Fibroblast of skin of scalp (primary cell): ENCODE results near the gene S100A16.
"Not testable (repeated sequence)": the region's sequence is repeated elsewhere in the genome, so short reads cannot be mapped to it uniquely, and the experiment has no call there.

Experiments used
- DNase-seq: peaks from one replicate; pipeline ENCODE4 v3.0.0-alpha.2; 2013

Gene S100A16

GRCh38 chr1:153585006-153585405, 27.9 kb downstream of the S100A16 start:
- no peak for DNase-seq

- DNase-seq: no peak
Measured at GRCh38 chr1:153583976-153584375, 29.0 kb downstream of the S100A16 start.

- not testable (repeated sequence) for DNase-seq
Measured at GRCh38 chr1:153583514-153583913, 29.4 kb downstream of the S100A16 start.

- DNase-seq: not testable (repeated sequence)
Measured at GRCh38 chr1:153582836-153583235, 30.1 kb downstream of the S100A16 start.

- peak; percentile 50 for DNase-seq
Measured at GRCh38 chr1:153578936-153579335, 34.0 kb downstream of the S100A16 start.

- peak; percentile 84 for DNase-seq
Measured at GRCh38 chr1:153578490-153578889, 34.4 kb downstream of the S100A16 start.

GRCh38 chr1:153577624-153578051, 35.3 kb downstream of the S100A16 start:
- no peak for DNase-seq

- no peak for DNase-seq
Measured at GRCh38 chr1:153577138-153577537, 35.8 kb downstream of the S100A16 start.

GRCh38 chr1:153575497-153575896, 37.4 kb downstream of the S100A16 start:
- DNase-seq: not testable (repeated sequence)

GRCh38 chr1:153575081-153575491, 37.9 kb downstream of the S100A16 start:
- DNase-seq: not testable (repeated sequence)

- no peak for DNase-seq
Measured at GRCh38 chr1:153573351-153573750, 39.6 kb downstream of the S100A16 start.

GRCh38 chr1:153572569-153573015, 40.3 kb downstream of the S100A16 start:
- peak; percentile 83 for DNase-seq

- no peak for DNase-seq
Measured at GRCh38 chr1:153571706-153572105, 41.2 kb downstream of the S100A16 start.

GRCh38 chr1:153570874-153571273, 42.1 kb downstream of the S100A16 start:
- no peak for DNase-seq

- no peak for DNase-seq
Measured at GRCh38 chr1:153569465-153569864, 43.5 kb downstream of the S100A16 start.

- peak; percentile 87 for DNase-seq
Measured at GRCh38 chr1:153568367-153569099, 44.4 kb downstream of the S100A16 start.

GRCh38 chr1:153567621-153568366, 45.1 kb downstream of the S100A16 start:
- DNase-seq: no peak

- peak; percentile 99 for DNase-seq
Measured at GRCh38 chr1:153566414-153567371, 46.2 kb downstream of the S100A16 start.

- peak; percentile 95 for DNase-seq
Measured at GRCh38 chr1:153565529-153566374, 47.2 kb downstream of the S100A16 start, which contains the start of gene S100A2. TSS of gene S100A2 (minus strand) at chr1:153565844. CDS start at chr1:153563877, 1,967 bp downstream.

- DNase-seq: no peak
Measured at GRCh38 chr1:153563991-153564390, 48.9 kb downstream of the S100A16 start.

- DNase-seq: no peak
Measured at GRCh38 chr1:153563483-153563901, 49.4 kb downstream of the S100A16 start.
